ENCODE data around the gene CYP11A1.

Gene CYP11A1

DNA sequence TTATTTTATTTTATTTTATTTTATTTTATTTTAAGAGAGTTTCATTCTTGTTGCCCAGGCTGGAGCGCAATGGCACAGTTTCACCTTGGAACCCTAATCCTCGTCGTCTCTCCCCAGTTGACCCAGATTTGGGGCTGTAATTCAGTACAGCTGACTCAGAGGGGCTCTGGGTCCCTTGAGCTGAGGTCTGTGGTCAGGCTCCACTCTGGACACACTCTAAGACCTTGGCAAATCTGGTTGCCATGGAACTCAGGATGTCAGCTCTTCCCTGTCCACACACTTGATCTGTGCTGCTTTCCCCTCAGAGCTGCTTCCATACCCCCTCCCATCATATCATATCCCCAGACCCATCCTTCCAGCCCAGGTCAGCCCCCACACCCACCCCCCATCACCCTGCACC, 675 bp upstream of the CYP11A1 start:
- Histone ChIP-seq H3K27me3 (ENCODE audit: insufficient read depth, poor library complexity, severe bottlenecking) (peaks cover 71% of the 10 kb centered on the region), H3K27ac (replicated peaks) (no peak overlapping the region), H3K4me3 (replicated peaks; ENCODE audit: insufficient read depth, low read length) (no peak overlapping the region)
- no peak for TF ChIP-seq SPI1 (IDR thresholded peaks at IDR 0.05; ENCODE audit: borderline replicate concordance, low read depth)
- no peak for TF ChIP-seq GABPA (IDR thresholded peaks at IDR 0.05; ENCODE audit: low read depth)
- TF ChIP-seq POLR2AphosphoS5 (IDR thresholded peaks at IDR 0.05; ENCODE audit: low read depth): no peak
- TF ChIP-seq REST (IDR thresholded peaks at IDR 0.05; ENCODE audit: insufficient replicate concordance, low read depth): no peak
- no peak for TF ChIP-seq CTCF (IDR thresholded peaks at IDR 0.05; ENCODE audit: insufficient read depth, low read length)
- no peak for DNase-seq (ENCODE audit: low read depth in 1 of 2, low spot score in 1 of 2)

- Histone ChIP-seq H3K4me3 (replicated peaks; ENCODE audit: insufficient read depth, low read length) (peak overlapping the region; percentile 39), H3K27ac (replicated peaks) (no peak overlapping the region), H3K27me3 (ENCODE audit: insufficient read depth, poor library complexity, severe bottlenecking) (peaks cover 59% of the 10 kb centered on the region)
- DNase-seq (ENCODE audit: low read depth in 1 of 2, low spot score in 1 of 2): peak in 1 of 2 experiments; percentile 14
- TF ChIP-seq GABPA (IDR thresholded peaks at IDR 0.05; ENCODE audit: low read depth) (no peak), SPI1 (IDR thresholded peaks at IDR 0.05; ENCODE audit: borderline replicate concordance, low read depth) (no peak), POLR2AphosphoS5 (IDR thresholded peaks at IDR 0.05; ENCODE audit: low read depth) (no peak), CTCF (IDR thresholded peaks at IDR 0.05; ENCODE audit: insufficient read depth, low read length) (no peak), REST (IDR thresholded peaks at IDR 0.05; ENCODE audit: insufficient replicate concordance, low read depth) (no peak)
Observed at GRCh38 chr15:74365598-74366445, 1.6 kb downstream of the CYP11A1 start.

GRCh38 chr15:74364936-74365597, 2.4 kb downstream of the CYP11A1 start:
- TF ChIP-seq CTCF (IDR thresholded peaks at IDR 0.05; ENCODE audit: insufficient read depth, low read length) (no peak), REST (IDR thresholded peaks at IDR 0.05; ENCODE audit: insufficient replicate concordance, low read depth) (no peak), POLR2AphosphoS5 (IDR thresholded peaks at IDR 0.05; ENCODE audit: low read depth) (no peak), SPI1 (IDR thresholded peaks at IDR 0.05; ENCODE audit: borderline replicate concordance, low read depth) (no peak), GABPA (IDR thresholded peaks at IDR 0.05; ENCODE audit: low read depth) (no peak)
- Histone ChIP-seq H3K4me3 (replicated peaks; ENCODE audit: insufficient read depth, low read length) (no peak overlapping the region), H3K27ac (replicated peaks) (no peak overlapping the region), H3K27me3 (ENCODE audit: insufficient read depth, poor library complexity, severe bottlenecking) (peaks cover 51% of the 10 kb centered on the region)
- no peak for DNase-seq (ENCODE audit: low read depth in 1 of 2, low spot score in 1 of 2)

Data from HL-60 (cell line).